T-helper 2 cell treated with Interferon-gamma antibody and Interleukin-4, amounts not matched to agents 5 μg/mL and 100 μg/mL, for 36 hours (primary cell): ENCODE measurements around the gene MBNL2.

Source experiments
- DNase-seq: peaks from one replicate; pipeline ENCODE4 v3.0.0; 2021; ENCODE audit warnings: low spot score
- H3K27ac Mint-ChIP-seq: one replicate; pipeline ENCODE4 v1.8.0; 2021; ENCODE audit warnings: mild to moderate bottlenecking, mixed read lengths
- H3K27me3 Mint-ChIP-seq: one replicate; pipeline ENCODE4 v1.8.0; 2021; ENCODE audit warnings: low read depth, mixed read lengths
- H3K36me3 Mint-ChIP-seq: one replicate; pipeline ENCODE4 v1.8.0; 2021; ENCODE audit warnings: low read depth, mixed read lengths
- H3K4me1 Mint-ChIP-seq: one replicate; pipeline ENCODE4 v1.8.0; 2021; ENCODE audit warnings: low read depth, mixed read lengths
- H3K4me3 Mint-ChIP-seq: one replicate; pipeline ENCODE4 v1.8.0; 2022; ENCODE audit warnings: mild to moderate bottlenecking, moderate library complexity, mixed read lengths
- H3K9me3 Mint-ChIP-seq: one replicate; pipeline ENCODE4 v1.8.0; 2021; ENCODE audit warnings: mixed read lengths

The MBNL2 gene

GRCh38 chr13:97231829-97232196, 9.7 kb downstream of the MBNL2 start:
- Mint-ChIP-seq H3K4me1 (peaks cover 30% of the 10 kb centered on the region), H3K36me3 (peaks cover 21% of the 10 kb centered on the region), H3K9me3 (no peaks in the 10 kb centered on the region), H3K4me3 (no peak overlapping the region), H3K27me3 (no peaks in the 10 kb centered on the region), H3K27ac (no peak overlapping the region)
- DNase-seq: no peak

- H3K9me3 Mint-ChIP-seq: no peaks in the 10 kb centered on the region
- H3K4me3 Mint-ChIP-seq: no peak overlapping the region
- no peaks in the 10 kb centered on the region for H3K27me3 Mint-ChIP-seq
- no peak overlapping the region for H3K27ac Mint-ChIP-seq
- peaks cover 26% of the 10 kb centered on the region for H3K36me3 Mint-ChIP-seq
- peaks cover 30% of the 10 kb centered on the region for H3K4me1 Mint-ChIP-seq
- no peak for DNase-seq
These were observed 11.4 kb downstream of the MBNL2 start for GRCh38 chr13:97233499-97233898.

- H3K36me3 Mint-ChIP-seq: peaks cover 26% of the 10 kb centered on the region
- H3K4me1 Mint-ChIP-seq: peaks cover 35% of the 10 kb centered on the region
- no peak for DNase-seq
These were observed 12.1 kb downstream of the MBNL2 start for GRCh38 chr13:97234236-97234635.

GRCh38 chr13:97234742-97235141, 12.6 kb downstream of the MBNL2 start:
- DNase-seq: no peak
- H3K27me3 Mint-ChIP-seq: no peaks in the 10 kb centered on the region
- H3K9me3 Mint-ChIP-seq: no peaks in the 10 kb centered on the region
- H3K36me3 Mint-ChIP-seq: peaks cover 22% of the 10 kb centered on the region
- H3K27ac Mint-ChIP-seq: no peak overlapping the region
- H3K4me1 Mint-ChIP-seq: peaks cover 31% of the 10 kb centered on the region
- H3K4me3 Mint-ChIP-seq: no peak overlapping the region

More at GRCh38 chr13:97234236-97234635, 12.1 kb downstream of the MBNL2 start:
- H3K4me3 Mint-ChIP-seq: no peak overlapping the region
- H3K27ac Mint-ChIP-seq: no peak overlapping the region
- no peaks in the 10 kb centered on the region for H3K9me3 Mint-ChIP-seq
- no peaks in the 10 kb centered on the region for H3K27me3 Mint-ChIP-seq

GRCh38 chr13:97235549-97236231, 13.6 kb downstream of the MBNL2 start:
- H3K27me3 Mint-ChIP-seq: no peaks in the 10 kb centered on the region
- peaks cover 19% of the 10 kb centered on the region for H3K36me3 Mint-ChIP-seq
- H3K9me3 Mint-ChIP-seq: no peaks in the 10 kb centered on the region
- DNase-seq: no peak
- H3K27ac Mint-ChIP-seq: no peak overlapping the region
- H3K4me1 Mint-ChIP-seq: peaks cover 32% of the 10 kb centered on the region
- no peak overlapping the region for H3K4me3 Mint-ChIP-seq

- no peaks in the 10 kb centered on the region for H3K27me3 Mint-ChIP-seq
- peaks cover 34% of the 10 kb centered on the region for H3K4me1 Mint-ChIP-seq
- no peak overlapping the region for H3K4me3 Mint-ChIP-seq
- H3K27ac Mint-ChIP-seq: no peak overlapping the region
- no peaks in the 10 kb centered on the region for H3K9me3 Mint-ChIP-seq
- no peak for DNase-seq
- H3K36me3 Mint-ChIP-seq: peaks cover 12% of the 10 kb centered on the region
These were observed 15.3 kb downstream of the MBNL2 start for GRCh38 chr13:97237388-97237787.

- Mint-ChIP-seq H3K27ac (no peak overlapping the region), H3K4me3 (no peak overlapping the region), H3K4me1 (peaks cover 35% of the 10 kb centered on the region), H3K36me3 (peaks cover 10% of the 10 kb centered on the region), H3K27me3 (no peaks in the 10 kb centered on the region), H3K9me3 (no peaks in the 10 kb centered on the region)
- no peak for DNase-seq
These were observed 16.3 kb downstream of the MBNL2 start for GRCh38 chr13:97238432-97238831.

- Mint-ChIP-seq H3K27ac (no peak overlapping the region), H3K27me3 (no peaks in the 10 kb centered on the region), H3K4me3 (no peak overlapping the region), H3K36me3 (peaks cover 9% of the 10 kb centered on the region), H3K4me1 (peaks cover 37% of the 10 kb centered on the region), H3K9me3 (no peaks in the 10 kb centered on the region)
- DNase-seq: no peak
These were observed 16.8 kb downstream of the MBNL2 start for GRCh38 chr13:97238883-97239282.

GRCh38 chr13:97239306-97239705, 17.2 kb downstream of the MBNL2 start:
- Mint-ChIP-seq H3K27me3 (no peaks in the 10 kb centered on the region), H3K9me3 (no peaks in the 10 kb centered on the region), H3K27ac (no peak overlapping the region), H3K4me3 (no peak overlapping the region), H3K36me3 (peaks cover 9% of the 10 kb centered on the region), H3K4me1 (peaks cover 36% of the 10 kb centered on the region)
- no peak for DNase-seq

GRCh38 chr13:97239943-97240787, 18.0 kb downstream of the MBNL2 start:
- Mint-ChIP-seq H3K4me3 (no peak overlapping the region), H3K27ac (no peak overlapping the region), H3K27me3 (no peaks in the 10 kb centered on the region), H3K36me3 (peaks cover 5% of the 10 kb centered on the region), H3K9me3 (no peaks in the 10 kb centered on the region), H3K4me1 (peaks cover 34% of the 10 kb centered on the region)
- DNase-seq: no peak

- Mint-ChIP-seq H3K27ac (no peak overlapping the region), H3K27me3 (no peaks in the 10 kb centered on the region), H3K4me1 (peaks cover 34% of the 10 kb centered on the region), H3K9me3 (no peaks in the 10 kb centered on the region), H3K4me3 (no peak overlapping the region), H3K36me3 (peaks cover 5% of the 10 kb centered on the region)
- DNase-seq: no peak
These were observed 18.9 kb downstream of the MBNL2 start for GRCh38 chr13:97240788-97241734.

GRCh38 chr13:97241761-97242160, 19.6 kb downstream of the MBNL2 start:
- Mint-ChIP-seq H3K27ac (no peak overlapping the region), H3K36me3 (peaks cover 5% of the 10 kb centered on the region), H3K9me3 (no peaks in the 10 kb centered on the region), H3K4me1 (peaks cover 32% of the 10 kb centered on the region), H3K4me3 (no peak overlapping the region), H3K27me3 (no peaks in the 10 kb centered on the region)
- no peak for DNase-seq

GRCh38 chr13:97242755-97243497, 20.8 kb downstream of the MBNL2 start:
- peaks cover 26% of the 10 kb centered on the region for H3K4me1 Mint-ChIP-seq
- no peaks in the 10 kb centered on the region for H3K27me3 Mint-ChIP-seq
- peaks cover 1% of the 10 kb centered on the region for H3K36me3 Mint-ChIP-seq
- no peak for DNase-seq
- no peak overlapping the region for H3K27ac Mint-ChIP-seq
- H3K9me3 Mint-ChIP-seq: no peaks in the 10 kb centered on the region
- no peak overlapping the region for H3K4me3 Mint-ChIP-seq
